Fibroblast of the conjunctiva (primary cell): ENCODE measurements around the gene PRDM2.
"Not testable (repeated sequence)": the region's sequence is repeated elsewhere in the genome, so short reads cannot be mapped to it uniquely, and the experiment has no call there.

Source experiments
- DNase-seq: peaks from one replicate; pipeline ENCODE4 v3.0.0-alpha.2; 2010; ENCODE audit warnings: low read depth

The PRDM2 gene

DNA sequence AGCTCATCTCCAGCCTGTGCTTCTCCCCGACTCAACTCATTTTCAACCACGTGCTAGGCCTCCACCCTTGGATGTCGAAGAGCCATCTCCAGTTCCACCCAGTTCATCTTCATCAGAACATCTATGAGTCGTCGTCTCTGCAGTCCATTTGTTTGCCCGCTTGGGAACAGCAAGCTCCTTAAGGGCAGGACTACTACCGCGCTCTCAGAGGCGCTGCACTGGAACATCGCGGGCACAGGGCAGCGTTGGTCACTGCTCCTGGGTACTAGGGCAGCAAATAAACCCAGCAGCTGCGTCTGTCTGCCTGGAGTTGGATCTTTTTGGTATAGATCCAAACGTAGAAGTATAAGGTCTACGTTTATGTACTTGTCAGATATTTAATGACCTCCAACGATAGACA is 478 bp upstream of the PRDM2 start:
- DNase-seq: no peak

DNA sequence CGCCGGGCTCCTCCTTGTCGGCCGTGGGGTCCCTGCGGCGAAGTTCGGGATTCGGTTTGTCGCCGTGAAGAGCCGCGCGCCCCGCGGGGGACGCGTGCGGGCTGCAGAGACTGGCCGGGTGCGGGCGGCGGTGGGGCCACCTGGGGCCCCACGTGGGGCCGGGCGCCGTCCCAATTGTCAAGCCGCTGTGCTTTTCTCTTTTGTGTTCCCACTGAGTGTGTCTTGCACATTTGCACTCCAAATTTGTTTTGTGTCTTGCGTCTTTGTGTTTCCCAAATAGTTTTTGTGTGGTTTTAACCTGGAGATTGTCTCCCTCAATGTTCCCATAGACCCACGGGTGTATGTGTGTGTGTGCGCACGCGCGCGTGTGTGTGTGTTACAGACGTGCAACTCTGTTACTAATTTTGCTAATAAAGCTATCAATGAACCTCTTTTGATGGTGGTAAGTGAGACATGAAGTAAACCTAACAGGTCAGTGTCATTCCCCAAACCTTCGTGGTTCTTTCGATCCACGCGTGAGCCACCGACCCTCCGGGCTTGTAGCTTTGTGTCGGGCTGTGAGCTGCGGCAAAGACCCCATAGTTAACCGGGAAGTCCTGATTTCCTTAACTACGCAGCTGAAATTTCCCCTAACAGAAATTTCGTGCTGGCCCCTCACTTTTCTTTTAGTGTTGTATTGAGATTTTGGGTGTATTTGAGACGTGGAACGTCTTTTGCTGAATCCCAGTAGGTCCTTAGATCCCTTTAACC is 708 bp downstream of the PRDM2 start:
- no peak for DNase-seq

DNA sequence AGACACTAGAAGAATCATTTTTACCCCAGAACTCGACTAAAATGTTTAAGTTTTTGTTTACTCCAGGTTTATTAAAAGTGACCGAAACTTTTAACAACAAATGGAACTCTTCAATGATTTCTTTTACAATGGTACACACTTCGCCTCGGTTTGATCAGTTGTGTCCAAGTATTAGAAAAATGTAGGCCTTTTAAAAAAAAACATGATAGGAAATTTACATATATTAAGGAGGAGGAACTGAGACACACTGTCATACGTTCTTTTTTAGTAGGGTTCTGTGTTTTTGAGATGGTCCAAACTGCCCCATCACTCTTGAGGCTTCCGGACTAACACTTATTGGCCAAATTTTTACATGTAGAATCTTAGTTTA is 1.3 kb downstream of the PRDM2 start:
- DNase-seq: no peak

GRCh38 chr1:13702425-13703127 is 2.6 kb downstream of the PRDM2 start:
- no peak for DNase-seq

DNA sequence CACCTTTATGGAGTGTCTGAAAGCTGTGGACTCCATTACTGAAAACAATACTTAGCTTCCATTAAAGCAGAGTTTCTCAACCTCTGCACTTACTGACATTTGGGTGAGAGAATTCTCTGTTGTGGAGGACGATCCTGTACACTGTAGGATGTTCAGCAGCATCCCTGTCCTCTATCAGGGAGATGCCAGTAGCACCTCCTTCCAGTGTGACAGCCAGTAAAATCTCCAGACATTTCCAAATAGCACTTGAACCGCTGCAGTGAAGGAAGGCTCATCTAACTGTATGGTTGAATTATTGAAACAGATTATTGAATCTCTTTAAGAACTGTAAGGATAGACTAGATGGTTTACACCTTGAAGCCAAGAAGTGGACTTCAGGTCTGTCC is 3.1 kb downstream of the PRDM2 start:
- DNase-seq: no peak

DNA sequence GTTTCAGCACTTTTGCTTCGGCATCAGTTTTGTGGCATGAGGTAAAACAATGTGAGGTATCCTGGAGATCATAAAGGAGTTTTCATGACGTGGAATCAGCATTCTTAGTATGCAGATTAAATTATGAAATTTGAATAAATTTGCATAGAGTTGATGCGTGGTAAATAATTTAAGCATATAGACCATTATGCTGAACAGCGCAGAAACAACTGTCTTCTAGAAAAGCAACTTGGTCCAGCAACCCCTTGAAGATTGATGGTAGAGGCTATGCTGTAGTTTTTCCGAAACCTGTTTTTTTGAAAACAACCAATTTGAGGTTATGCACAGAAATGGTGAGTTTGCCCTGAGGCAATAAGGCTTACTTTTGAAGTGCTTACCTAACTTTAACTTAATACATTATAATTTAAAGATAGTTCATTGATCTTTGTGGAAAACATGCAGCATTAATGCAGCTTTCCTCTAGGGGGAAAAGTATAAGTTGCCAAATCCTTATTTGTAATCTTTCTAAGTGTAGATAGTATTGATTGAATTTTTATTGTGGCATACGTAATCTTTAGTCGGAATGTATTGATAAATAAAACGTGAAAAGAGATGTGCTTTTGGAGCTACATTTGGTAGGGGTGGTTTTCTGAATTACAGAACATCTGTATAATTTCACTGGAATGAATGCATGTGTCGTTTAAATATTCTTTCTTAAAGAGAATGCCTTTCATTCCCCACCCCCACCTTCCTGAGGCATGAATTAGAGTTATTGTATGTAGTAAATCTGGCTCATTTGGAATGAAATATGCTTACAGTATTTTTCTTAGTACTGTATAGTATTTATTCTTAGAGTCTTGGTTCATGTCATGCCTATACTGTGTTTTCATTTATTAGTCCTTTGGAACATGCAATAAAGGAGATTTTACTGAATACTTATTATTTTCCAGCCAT is 3.8 kb downstream of the PRDM2 start:
- DNase-seq: no peak

- DNase-seq: no peak
These were observed 6.1 kb downstream of the PRDM2 start for GRCh38 chr1:13706046-13706445.

GRCh38 chr1:13707164-13707563 is 7.2 kb downstream of the PRDM2 start:
- peak; percentile 47 for DNase-seq

DNA sequence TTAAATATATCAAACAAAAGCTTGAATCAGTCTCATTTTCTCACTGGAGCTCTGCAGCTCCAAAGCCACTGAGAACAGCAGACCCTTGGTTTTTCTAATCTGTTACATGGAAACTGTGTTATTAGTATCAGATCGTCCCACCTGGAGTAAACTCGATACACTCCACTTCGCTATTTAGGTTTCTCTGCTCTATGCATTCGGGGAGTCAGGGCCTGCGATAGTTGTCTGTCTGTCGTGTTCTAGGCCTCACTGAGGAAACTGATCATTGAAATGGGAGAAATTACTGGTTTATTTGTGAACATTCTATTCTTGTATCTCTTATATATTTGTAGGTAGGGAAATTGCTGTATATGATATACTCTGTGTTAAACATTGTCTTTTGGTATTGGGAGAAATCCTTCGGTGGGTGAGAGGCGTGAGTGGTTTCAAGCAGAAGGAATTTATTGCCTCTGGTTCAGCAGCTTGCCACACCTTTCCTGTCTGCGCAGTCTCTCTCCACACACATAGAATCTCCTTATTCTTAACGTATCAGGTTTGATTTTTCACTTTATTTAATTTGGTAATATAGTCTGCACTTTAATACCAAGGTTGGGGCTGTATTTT is 8.5 kb downstream of the PRDM2 start:
- DNase-seq: no peak

DNA sequence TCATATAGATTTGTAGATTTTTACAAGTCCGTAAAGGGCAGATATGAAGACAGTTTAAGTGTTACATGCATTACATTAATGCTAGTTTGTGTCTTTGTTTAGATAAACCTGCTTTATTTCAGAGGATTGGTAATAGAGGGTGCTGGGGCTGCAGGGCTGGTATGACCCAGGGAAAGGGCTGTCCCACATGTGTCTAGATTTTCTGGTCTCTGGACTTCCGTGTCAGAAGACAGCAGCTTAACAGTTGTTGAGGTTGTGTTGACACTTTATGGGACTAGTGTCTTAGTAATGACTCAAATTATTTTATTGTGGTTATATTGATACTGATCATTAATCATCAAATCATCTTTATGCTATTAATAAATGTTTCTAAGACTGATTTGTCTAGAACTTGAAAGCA is 10.1 kb downstream of the PRDM2 start:
- DNase-seq: no peak

DNA sequence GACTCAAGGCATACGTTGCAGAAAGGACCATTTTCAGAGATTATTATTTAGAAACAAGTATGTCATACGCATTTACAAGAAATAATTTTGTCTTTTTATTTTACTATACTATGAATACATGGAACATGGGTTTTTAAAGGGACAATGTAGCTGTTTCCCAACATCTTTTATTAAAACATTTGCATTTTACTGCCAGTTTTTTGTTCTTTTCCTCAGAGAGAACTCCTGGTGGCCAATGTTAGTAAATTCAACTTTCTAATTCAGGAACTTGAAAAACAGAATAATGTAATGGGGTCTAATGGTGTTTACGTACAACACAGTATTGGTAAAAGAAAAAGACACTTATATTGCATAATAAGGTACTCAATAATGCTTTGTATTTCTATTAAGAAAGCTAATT is 14.9 kb downstream of the PRDM2 start:
- DNase-seq: no peak

- DNase-seq: not testable (repeated sequence)
These were observed 15.8 kb downstream of the PRDM2 start for GRCh38 chr1:13715616-13716287.

DNA sequence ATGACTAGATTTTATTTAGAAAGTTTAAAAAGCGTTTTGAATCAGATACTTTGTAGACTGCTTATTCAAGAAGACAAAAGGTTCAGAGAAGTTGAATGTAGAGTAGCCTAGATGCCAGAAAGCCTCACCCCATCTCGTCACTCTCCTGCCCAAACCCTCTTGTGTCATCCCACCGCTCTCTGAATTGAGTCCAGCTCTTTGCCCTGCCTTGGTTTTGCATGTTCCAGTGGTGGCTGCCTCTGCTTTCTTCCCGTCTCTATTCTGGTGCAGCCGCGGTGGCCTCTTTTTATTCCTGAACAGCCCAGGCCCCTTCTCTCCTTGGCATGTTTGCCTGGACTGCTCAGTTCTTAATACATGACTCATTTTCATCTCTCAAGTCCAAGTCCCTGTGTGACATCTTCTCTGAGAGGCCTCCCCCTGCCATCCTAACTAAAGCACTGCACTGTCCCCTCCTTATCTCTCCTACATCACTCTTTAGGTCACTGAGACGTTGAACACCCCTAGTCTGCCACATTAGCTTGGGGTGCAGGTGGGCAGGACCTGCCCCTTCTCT is 22.9 kb downstream of the PRDM2 start:
- no peak for DNase-seq

GRCh38 chr1:13723810-13724209 is 23.8 kb downstream of the PRDM2 start:
- DNase-seq: no peak

GRCh38 chr1:13725714-13726175 is 25.8 kb downstream of the PRDM2 start:
- no peak for DNase-seq

- no peak for DNase-seq
These were observed 28.2 kb downstream of the PRDM2 start for GRCh38 chr1:13728091-13728715.

DNA sequence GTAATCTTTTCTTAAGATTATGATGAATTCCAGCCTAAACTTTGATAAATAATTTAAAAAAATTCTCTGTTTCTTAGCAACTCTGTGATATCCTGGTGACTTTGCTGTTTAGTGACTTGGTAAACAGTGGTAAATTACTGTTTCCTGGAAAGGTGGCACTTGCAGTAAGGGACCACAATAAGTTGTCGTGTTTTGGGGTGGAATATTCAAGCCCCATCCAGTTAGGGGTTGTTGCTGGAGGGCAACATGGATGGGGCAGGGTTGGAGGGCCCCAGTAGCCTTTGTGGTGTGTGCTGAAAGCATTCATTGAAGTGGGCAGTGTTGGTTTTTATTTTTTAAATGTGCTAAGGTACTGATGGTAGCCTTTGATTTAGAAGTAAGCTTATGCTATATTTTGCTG is 30.3 kb downstream of the PRDM2 start:
- no peak for DNase-seq

DNA sequence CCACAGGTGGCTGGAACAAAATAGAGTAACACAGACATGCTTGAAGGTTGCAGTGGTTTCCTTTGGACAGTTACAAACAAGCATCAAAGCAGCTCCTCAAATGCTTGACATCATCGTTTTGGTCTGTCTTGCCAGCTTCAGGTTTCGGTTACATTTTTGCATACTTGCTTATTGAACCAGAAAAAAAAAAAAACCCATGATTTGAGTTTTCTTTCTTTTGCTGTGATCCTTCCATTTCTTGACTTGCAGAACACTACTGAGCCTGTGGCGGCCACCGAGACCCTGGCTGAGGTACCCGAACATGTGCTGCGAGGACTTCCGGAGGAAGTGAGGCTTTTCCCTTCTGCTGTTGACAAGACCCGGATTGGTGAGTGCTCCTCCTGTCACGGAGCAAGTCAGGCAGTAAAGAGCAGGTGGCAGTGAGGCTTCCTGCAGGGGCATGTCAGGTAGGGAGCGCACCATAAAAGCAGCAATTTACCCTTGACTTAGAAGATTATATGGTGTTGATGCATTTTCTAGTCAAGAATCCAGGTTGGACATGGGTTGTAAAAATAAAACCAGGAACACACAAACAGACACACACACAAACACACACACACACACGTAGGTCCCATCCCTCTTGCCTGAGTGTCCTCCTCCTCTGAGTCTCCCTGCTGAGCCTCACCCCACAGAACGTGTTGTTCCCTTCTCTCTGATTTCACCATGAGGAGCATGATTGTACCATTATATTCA is 30.9 kb downstream of the PRDM2 start:
- no peak for DNase-seq

- no peak for DNase-seq
These were observed 31.9 kb downstream of the PRDM2 start for GRCh38 chr1:13731897-13732296.

DNA sequence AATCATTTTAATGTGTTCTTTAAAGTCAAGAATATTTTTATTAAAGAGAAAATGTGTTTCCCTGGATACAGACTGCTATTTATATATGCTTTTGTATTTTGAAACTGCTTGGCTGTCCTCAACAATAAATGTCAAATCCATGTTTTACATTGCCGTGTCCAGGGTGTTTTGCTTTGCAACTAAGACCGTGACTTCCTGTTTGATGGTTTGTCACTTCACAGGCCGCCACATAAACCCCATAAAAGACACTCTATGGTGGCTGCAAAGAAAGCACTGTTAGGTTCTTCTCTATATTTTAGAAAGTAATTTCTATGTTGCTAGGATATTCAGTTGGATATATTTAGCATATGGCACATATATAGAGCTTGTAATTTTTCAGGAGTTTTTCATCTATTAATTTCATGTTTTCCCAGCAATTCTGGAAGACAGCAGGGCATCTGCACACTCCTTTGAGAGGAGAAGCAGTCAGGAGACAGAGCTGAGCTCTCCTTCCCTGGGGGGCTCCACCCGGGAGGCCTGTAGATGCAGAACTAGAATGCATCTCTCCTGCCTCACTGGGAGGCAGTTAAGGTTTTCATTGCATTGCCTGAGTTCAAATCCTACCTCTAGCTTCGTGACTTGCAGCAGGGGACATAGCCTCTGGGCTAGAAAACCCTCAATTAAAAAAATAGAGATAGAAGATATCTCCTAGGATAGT is 33.1 kb downstream of the PRDM2 start:
- DNase-seq: no peak
